Measurements from ENCODE around the gene MEX3D.

GRCh38 chr19:1572795-1573194 is 4.7 kb upstream of the MEX3D start:
- TF ChIP-seq, protein P1, sequence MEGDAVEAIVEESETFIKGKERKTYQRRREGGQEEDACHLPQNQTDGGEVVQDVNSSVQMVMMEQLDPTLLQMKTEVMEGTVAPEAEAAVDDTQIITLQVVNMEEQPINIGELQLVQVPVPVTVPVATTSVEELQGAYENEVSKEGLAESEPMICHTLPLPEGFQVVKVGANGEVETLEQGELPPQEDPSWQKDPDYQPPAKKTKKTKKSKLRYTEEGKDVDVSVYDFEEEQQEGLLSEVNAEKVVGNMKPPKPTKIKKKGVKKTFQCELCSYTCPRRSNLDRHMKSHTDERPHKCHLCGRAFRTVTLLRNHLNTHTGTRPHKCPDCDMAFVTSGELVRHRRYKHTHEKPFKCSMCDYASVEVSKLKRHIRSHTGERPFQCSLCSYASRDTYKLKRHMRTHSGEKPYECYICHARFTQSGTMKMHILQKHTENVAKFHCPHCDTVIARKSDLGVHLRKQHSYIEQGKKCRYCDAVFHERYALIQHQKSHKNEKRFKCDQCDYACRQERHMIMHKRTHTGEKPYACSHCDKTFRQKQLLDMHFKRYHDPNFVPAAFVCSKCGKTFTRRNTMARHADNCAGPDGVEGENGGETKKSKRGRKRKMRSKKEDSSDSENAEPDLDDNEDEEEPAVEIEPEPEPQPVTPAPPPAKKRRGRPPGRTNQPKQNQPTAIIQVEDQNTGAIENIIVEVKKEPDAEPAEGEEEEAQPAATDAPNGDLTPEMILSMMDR (IDR thresholded peaks at IDR 0.05), result no peak
- TF ChIP-seq POLR2A (IDR thresholded peaks at IDR 0.05) (no peak), POLR2AphosphoS5 (IDR thresholded peaks at IDR 0.05) (no peak), EP300 (IDR thresholded peaks at IDR 0.05) (no peak)

Measured in sigmoid colon (tissue), 4 donors.